Measurements from ENCODE around the gene DIPK2A.

Gene DIPK2A

GRCh38 chr3:143991713-143992112 is 20.1 kb downstream of the DIPK2A start:
- H3K27ac Mint-ChIP-seq: no peak overlapping the region

GRCh38 chr3:143998266-143998665 is 26.6 kb downstream of the DIPK2A start:
- ATAC-seq (no peak), DNase-seq (ENCODE audit: low spot score in 2 of 2) (no peak)
- peaks cover 13% of the 10 kb centered on the region for H3K36me3 Mint-ChIP-seq
- H3K4me3 Mint-ChIP-seq: no peak overlapping the region
- H3K27ac Mint-ChIP-seq: no peak overlapping the region
- H3K9me3 Mint-ChIP-seq: no peaks in the 10 kb centered on the region
- H3K4me1 Mint-ChIP-seq: no peaks in the 10 kb centered on the region

More at GRCh38 chr3:143991713-143992112, 20.1 kb downstream of the DIPK2A start:
- peaks cover 62% of the 10 kb centered on the region for H3K36me3 Mint-ChIP-seq
- H3K4me3 Mint-ChIP-seq: no peak overlapping the region
- DNase-seq (ENCODE audit: low spot score in 2 of 2) (no peak), ATAC-seq (no peak)
- no peaks in the 10 kb centered on the region for H3K9me3 Mint-ChIP-seq
- peaks cover 10% of the 10 kb centered on the region for H3K4me1 Mint-ChIP-seq

GRCh38 chr3:144003051-144003450 is 31.4 kb downstream of the DIPK2A start:
- DNase-seq (ENCODE audit: low spot score in 2 of 2) (no peak), ATAC-seq (no peak)
- no peaks in the 10 kb centered on the region for H3K9me3 Mint-ChIP-seq
- H3K4me3 Mint-ChIP-seq: no peak overlapping the region
- H3K36me3 Mint-ChIP-seq: no peaks in the 10 kb centered on the region
- no peaks in the 10 kb centered on the region for H3K4me1 Mint-ChIP-seq
- H3K27ac Mint-ChIP-seq: no peak overlapping the region

GRCh38 chr3:144010371-144010770 is 38.7 kb downstream of the DIPK2A start:
- Mint-ChIP-seq H3K27ac (no peak overlapping the region), H3K4me3 (no peak overlapping the region), H3K36me3 (no peaks in the 10 kb centered on the region), H3K4me1 (no peaks in the 10 kb centered on the region), H3K9me3 (no peaks in the 10 kb centered on the region)
- no peak for DNase-seq (ENCODE audit: low spot score in 2 of 2)
- ATAC-seq: no peak

- H3K9me3 Mint-ChIP-seq: no peaks in the 10 kb centered on the region
- no peak overlapping the region for H3K27ac Mint-ChIP-seq
- H3K4me1 Mint-ChIP-seq: no peaks in the 10 kb centered on the region
- ATAC-seq (no peak), DNase-seq (ENCODE audit: low spot score in 2 of 2) (no peak)
- H3K4me3 Mint-ChIP-seq: no peak overlapping the region
- no peaks in the 10 kb centered on the region for H3K36me3 Mint-ChIP-seq
Observed at GRCh38 chr3:144011251-144011799, 39.7 kb downstream of the DIPK2A start.

- no peak for ATAC-seq
- Mint-ChIP-seq H3K27ac (no peak overlapping the region), H3K4me1 (no peaks in the 10 kb centered on the region), H3K4me3 (no peak overlapping the region), H3K9me3 (no peaks in the 10 kb centered on the region), H3K36me3 (no peaks in the 10 kb centered on the region)
- DNase-seq (ENCODE audit: low spot score in 2 of 2): no peak
Observed at GRCh38 chr3:144015133-144015532, 43.5 kb downstream of the DIPK2A start.

- H3K9me3 Mint-ChIP-seq: peaks cover 6% of the 10 kb centered on the region
- ATAC-seq (no peak), DNase-seq (ENCODE audit: low spot score in 2 of 2) (no peak)
- no peaks in the 10 kb centered on the region for H3K4me1 Mint-ChIP-seq
- H3K27ac Mint-ChIP-seq: no peak overlapping the region
- H3K4me3 Mint-ChIP-seq: no peak overlapping the region
- H3K36me3 Mint-ChIP-seq: no peaks in the 10 kb centered on the region
Observed at GRCh38 chr3:144018776-144019175, 47.2 kb downstream of the DIPK2A start.
